Chondrocyte (in vitro differentiated cells): ENCODE measurements around the gene THAP8. TPM values are rescaled to one million over a fixed set of nuclear protein-coding genes. Genes with fewer than 3 reads are reported as not detected.
A peak's percentile ranks its signal among the peaks of the same experiment; 100 is the strongest.

Experiments
- DNase-seq: peaks from one replicate; pipeline ENCODE4 v3.0.0; 2021; ENCODE audit warnings: mixed read lengths, low spot score
- H3K27ac Mint-ChIP-seq: one replicate; pipeline ENCODE4 v1.8.0; 2021; ENCODE audit warnings: mild to moderate bottlenecking, moderate library complexity, mixed read lengths; ENCODE audit not compliant: unreplicated experiment
- H3K27me3 Mint-ChIP-seq: 2 replicates; pipeline ENCODE4 v1.8.0; 2021; ENCODE audit warnings: low read depth, mixed read lengths
- H3K36me3 Mint-ChIP-seq: 2 replicates; pipeline ENCODE4 v1.8.0; 2021; ENCODE audit warnings: low read depth, mixed read lengths
- H3K4me1 Mint-ChIP-seq: 2 replicates; pipeline ENCODE4 v1.8.0; 2021; ENCODE audit warnings: low read depth, mild to moderate bottlenecking, mixed read lengths
- H3K4me3 Mint-ChIP-seq: one replicate; pipeline ENCODE4 v1.8.0; 2021; ENCODE audit warnings: mild to moderate bottlenecking, moderate library complexity, mixed read lengths; ENCODE audit not compliant: unreplicated experiment
- H3K9me3 Mint-ChIP-seq: 2 replicates; pipeline ENCODE4 v1.8.0; 2021; ENCODE audit warnings: low read depth, mixed read lengths
- total RNA-seq: library from RNA; stranded (reverse); gene quantifications from 3 replicates; pipeline ENCODE4 v1.2.1, GENCODE V29; 2021
- TF ChIP-seq, protein P1 (sequence below): fragments of 200-600 bp; sonication (generic); IDR thresholded peaks from 2 replicates; pipeline ENCODE4 v1.5.0; 2021; ENCODE audit warnings: antibody characterized with exemption, mild to moderate bottlenecking, moderate library complexity

THAP8 gene
- total RNA-seq, 1 donor from 2014 or later: 8.9 TPM

DNA sequence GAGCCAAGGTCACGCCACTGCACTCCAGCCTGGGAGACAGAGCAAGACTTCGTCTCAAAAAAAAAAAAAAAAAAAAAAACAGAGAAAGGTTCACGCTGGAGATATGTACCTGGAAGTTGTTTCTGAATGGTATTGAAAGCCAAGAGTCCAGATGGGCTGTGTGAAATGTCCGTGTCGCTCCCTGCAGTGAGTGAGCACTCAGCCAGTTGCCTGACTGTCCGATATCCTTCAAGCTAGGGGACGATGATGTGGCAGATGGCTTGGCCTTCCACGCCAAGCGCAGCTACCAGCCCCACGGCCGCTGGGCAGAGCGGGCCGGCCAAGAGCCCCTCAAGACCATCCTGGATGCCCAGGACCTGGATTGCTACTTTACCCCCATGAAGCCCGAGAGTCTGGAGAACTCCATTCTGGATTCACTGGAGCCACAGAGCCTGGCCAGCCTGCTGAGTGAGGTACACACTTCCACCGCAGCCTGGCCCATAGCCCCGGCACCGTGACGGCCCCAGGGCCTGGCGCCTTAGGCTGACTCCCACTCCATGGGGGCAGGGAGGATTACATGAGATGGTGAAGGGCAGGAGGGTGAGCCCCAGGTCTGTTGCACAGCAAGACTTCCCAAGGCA, 45.2 kb upstream of the THAP8 start:
- no peak overlapping the region for H3K27ac Mint-ChIP-seq
- no peaks in the 10 kb centered on the region for H3K4me1 Mint-ChIP-seq
- no peak for DNase-seq
- H3K9me3 Mint-ChIP-seq: no peaks in the 10 kb centered on the region
- H3K27me3 Mint-ChIP-seq: no peaks in the 10 kb centered on the region
- no peak overlapping the region for H3K4me3 Mint-ChIP-seq
- TF ChIP-seq, protein P1, sequence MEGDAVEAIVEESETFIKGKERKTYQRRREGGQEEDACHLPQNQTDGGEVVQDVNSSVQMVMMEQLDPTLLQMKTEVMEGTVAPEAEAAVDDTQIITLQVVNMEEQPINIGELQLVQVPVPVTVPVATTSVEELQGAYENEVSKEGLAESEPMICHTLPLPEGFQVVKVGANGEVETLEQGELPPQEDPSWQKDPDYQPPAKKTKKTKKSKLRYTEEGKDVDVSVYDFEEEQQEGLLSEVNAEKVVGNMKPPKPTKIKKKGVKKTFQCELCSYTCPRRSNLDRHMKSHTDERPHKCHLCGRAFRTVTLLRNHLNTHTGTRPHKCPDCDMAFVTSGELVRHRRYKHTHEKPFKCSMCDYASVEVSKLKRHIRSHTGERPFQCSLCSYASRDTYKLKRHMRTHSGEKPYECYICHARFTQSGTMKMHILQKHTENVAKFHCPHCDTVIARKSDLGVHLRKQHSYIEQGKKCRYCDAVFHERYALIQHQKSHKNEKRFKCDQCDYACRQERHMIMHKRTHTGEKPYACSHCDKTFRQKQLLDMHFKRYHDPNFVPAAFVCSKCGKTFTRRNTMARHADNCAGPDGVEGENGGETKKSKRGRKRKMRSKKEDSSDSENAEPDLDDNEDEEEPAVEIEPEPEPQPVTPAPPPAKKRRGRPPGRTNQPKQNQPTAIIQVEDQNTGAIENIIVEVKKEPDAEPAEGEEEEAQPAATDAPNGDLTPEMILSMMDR: no peak
- peaks cover 2% of the 10 kb centered on the region for H3K36me3 Mint-ChIP-seq

DNA sequence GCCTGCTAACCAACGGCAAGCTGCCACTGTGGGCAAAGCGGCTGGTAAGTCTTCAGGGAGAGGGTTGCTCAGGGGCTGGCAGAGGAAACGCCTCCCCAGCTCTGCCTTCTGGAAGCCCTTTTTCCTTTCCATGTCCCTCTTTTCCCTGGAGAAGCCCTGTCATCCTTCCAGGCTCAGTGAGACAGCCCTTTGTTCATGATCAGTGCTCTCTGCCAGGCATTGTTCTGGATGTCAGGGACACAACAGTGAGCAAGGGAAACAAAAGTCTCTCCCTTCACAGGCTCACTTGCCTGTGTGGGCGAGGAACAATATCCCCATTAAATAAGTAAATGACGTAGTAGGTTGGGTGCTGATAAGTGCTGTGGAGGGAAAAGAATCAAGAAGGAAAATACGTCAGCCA, 43.0 kb upstream of the THAP8 start:
- TF ChIP-seq, protein P1: no peak
- Mint-ChIP-seq H3K4me1 (no peaks in the 10 kb centered on the region), H3K4me3 (no peak overlapping the region), H3K9me3 (no peaks in the 10 kb centered on the region), H3K36me3 (peaks cover 3% of the 10 kb centered on the region), H3K27me3 (no peaks in the 10 kb centered on the region), H3K27ac (no peak overlapping the region)
- DNase-seq: no peak

DNA sequence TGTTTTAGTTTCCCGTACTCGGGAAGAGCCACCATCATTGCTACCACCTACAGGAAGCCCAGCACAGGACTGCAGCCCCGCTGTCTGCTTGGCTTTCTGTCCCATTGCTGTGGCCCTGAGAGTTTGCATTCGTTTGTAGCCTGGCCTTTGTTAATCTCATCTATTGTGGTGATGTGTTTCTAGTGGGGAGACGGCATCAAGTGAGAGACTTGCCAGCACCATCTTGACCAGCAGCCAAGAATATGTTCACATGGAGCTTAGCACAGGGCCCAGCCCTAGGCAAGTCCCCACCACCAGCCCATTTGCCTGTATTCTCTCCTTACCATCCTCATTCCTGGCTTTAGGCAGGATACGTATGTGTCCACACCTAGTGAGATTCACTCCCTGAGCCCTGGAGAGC, 39.6 kb upstream of the THAP8 start:
- no peak for DNase-seq
- peaks cover 5% of the 10 kb centered on the region for H3K36me3 Mint-ChIP-seq
- H3K4me1 Mint-ChIP-seq: no peaks in the 10 kb centered on the region
- H3K9me3 Mint-ChIP-seq: no peaks in the 10 kb centered on the region
- H3K27me3 Mint-ChIP-seq: no peaks in the 10 kb centered on the region
- no peak overlapping the region for H3K27ac Mint-ChIP-seq
- no peak overlapping the region for H3K4me3 Mint-ChIP-seq
- TF ChIP-seq, protein P1: no peak

DNA sequence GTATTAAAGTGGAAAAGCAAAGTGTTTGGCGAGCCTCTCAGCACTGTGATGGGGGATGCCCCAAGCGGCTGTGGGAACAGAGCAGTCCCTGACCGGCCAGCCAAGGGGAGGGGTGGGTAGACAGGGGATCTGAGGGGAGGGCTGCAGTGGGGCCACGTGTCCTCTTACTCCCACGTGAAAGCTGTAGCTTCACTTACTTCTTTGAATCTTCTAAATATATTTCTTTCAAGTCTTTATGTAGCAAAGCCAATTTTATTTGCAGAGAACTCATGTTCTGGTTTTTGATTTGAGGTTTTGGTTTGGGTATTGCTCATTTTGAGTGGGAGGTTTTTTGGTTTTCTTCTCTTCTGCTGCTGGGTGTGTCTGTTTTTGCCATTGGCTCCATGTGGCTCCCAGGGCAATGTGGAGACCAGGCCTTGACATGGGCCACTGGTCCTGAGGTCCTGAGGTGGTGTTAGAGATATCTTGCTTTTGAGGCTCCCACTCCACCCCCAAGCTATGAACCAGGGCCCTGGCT, 39.1 kb upstream of the THAP8 start:
- DNase-seq: no peak
- Mint-ChIP-seq H3K4me1 (no peaks in the 10 kb centered on the region), H3K9me3 (no peaks in the 10 kb centered on the region), H3K27ac (no peak overlapping the region), H3K36me3 (peaks cover 7% of the 10 kb centered on the region), H3K4me3 (no peak overlapping the region), H3K27me3 (no peaks in the 10 kb centered on the region)
- TF ChIP-seq, protein P1: no peak

DNA sequence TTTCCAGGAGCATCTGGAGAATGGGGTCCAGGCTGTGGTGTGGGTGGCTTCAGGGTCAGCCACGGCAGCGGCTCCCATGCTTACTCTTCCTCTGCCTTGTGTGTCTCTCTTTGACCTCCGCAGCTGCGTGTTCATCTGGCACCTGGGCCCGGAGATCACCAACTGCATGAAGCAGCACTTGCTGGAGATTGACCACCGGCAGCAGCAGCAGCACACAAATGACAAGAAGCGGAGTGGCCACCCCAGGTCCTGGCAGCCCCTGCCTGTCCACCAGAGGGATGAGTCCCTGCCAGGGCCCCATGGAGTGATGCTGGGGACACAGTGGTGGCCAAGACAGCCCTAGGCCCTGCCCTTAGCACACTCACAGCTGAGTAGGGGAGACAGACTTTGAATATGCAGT, 38.5 kb upstream of the THAP8 start:
- TF ChIP-seq, protein P1: no peak
- H3K9me3 Mint-ChIP-seq: no peaks in the 10 kb centered on the region
- H3K36me3 Mint-ChIP-seq: peaks cover 10% of the 10 kb centered on the region
- H3K4me3 Mint-ChIP-seq: no peak overlapping the region
- no peak overlapping the region for H3K27ac Mint-ChIP-seq
- DNase-seq: peak; percentile 91
- no peaks in the 10 kb centered on the region for H3K4me1 Mint-ChIP-seq
- H3K27me3 Mint-ChIP-seq: no peaks in the 10 kb centered on the region
